Neural progenitor cell (in vitro differentiated cells): Measurements from ENCODE around the gene FRYL. TPM values are rescaled to one million over a fixed set of nuclear protein-coding genes. Genes with fewer than 3 reads are reported as not detected.

Source experiments
- DNase-seq: peaks from one replicate; pipeline ENCODE4 v3.0.0-alpha.2; 2016; ENCODE audit warnings: low spot score
- H2AFZ ChIP-seq: fragments of 200-600 bp; sonication (generic); replicated peaks from 2 replicates; pipeline ENCODE4 v1.6.1; 2016; ENCODE audit warnings: antibody characterized with exemption
- H3F3A ChIP-seq: fragments of 200-600 bp; sonication (generic); 2 replicates; pipeline ENCODE4 v1.6.1; 2016; ENCODE audit warnings: antibody characterized with exemption, low read depth
- H3K27ac ChIP-seq: fragments of 200-600 bp; sonication (generic); 2 replicates; pipeline ENCODE4 v1.5.1; 2016; ENCODE audit warnings: mild to moderate bottlenecking
- H3K27me3 ChIP-seq: fragments of 200-600 bp; sonication (generic); 2 replicates; pipeline ENCODE4 v1.6.1; 2016; ENCODE audit warnings: mild to moderate bottlenecking, moderate library complexity
- H3K36me3 ChIP-seq: fragments of 200-600 bp; sonication (generic); 2 replicates; pipeline ENCODE4 v1.5.1; 2016
- H3K4me1 ChIP-seq: fragments of 200-600 bp; sonication (generic); 2 replicates; pipeline ENCODE4 v1.6.1; 2016; ENCODE audit warnings: mixed run types
- H3K4me2 ChIP-seq: fragments of 200-600 bp; sonication (generic); 2 replicates; pipeline ENCODE4 v1.6.1; 2016
- H3K4me3 ChIP-seq: fragments of 200-600 bp; sonication (generic); 2 replicates; pipeline ENCODE4 v1.5.1; 2016
- H3K79me2 ChIP-seq: fragments of 200-600 bp; sonication (generic); 2 replicates; pipeline ENCODE4 v1.6.1; 2016; ENCODE audit warnings: low read depth
- H3K9ac ChIP-seq: fragments of 200-600 bp; sonication (generic); 2 replicates; pipeline ENCODE4 v1.6.1; 2016
- H3K9me3 ChIP-seq: fragments of 200-600 bp; sonication (generic); 2 replicates; pipeline ENCODE4 v1.5.1; 2016; ENCODE audit warnings: low read depth
- H4K20me1 ChIP-seq: fragments of 200-600 bp; sonication (generic); 2 replicates; pipeline ENCODE4 v1.6.1; 2016; ENCODE audit warnings: low read depth
- H3K27ac Mint-ChIP-seq: 3 replicates; pipeline ENCODE4 v1.8.0; 2021; ENCODE audit warnings: mixed read lengths
- H3K27me3 Mint-ChIP-seq: 2 replicates; pipeline ENCODE4 v1.8.0; 2022; ENCODE audit warnings: low read depth, mild to moderate bottlenecking, inconsistent platforms, moderate library complexity, mixed read lengths; ENCODE audit not compliant: insufficient read depth
- H3K36me3 Mint-ChIP-seq: 3 replicates; pipeline ENCODE4 v1.8.0; 2021; ENCODE audit warnings: mixed read lengths
- H3K4me1 Mint-ChIP-seq: 3 replicates; pipeline ENCODE4 v1.8.0; 2021; ENCODE audit warnings: mixed read lengths
- H3K4me3 Mint-ChIP-seq: 3 replicates; pipeline ENCODE4 v1.8.0; 2021; ENCODE audit warnings: mild to moderate bottlenecking, moderate library complexity, mixed read lengths
- H3K9me3 Mint-ChIP-seq: 3 replicates; pipeline ENCODE4 v1.8.0; 2020; ENCODE audit warnings: mixed read lengths
- CTCF ChIP-seq: fragments of 200-600 bp; sonication (generic); IDR thresholded peaks from 2 replicates; pipeline ENCODE4 v1.5.1; 2017; ENCODE audit warnings: antibody characterized with exemption, mild to moderate bottlenecking
- EZH2 ChIP-seq: fragments of 200-600 bp; sonication (generic); IDR thresholded peaks from 2 replicates; pipeline ENCODE4 v1.6.1; 2017; ENCODE audit warnings: antibody characterized with exemption, mild to moderate bottlenecking, moderate library complexity
- EZH2phosphoT487 ChIP-seq: fragments of 200-600 bp; sonication (generic); IDR thresholded peaks from 2 replicates; pipeline ENCODE4 v1.6.1; 2017; ENCODE audit warnings: antibody characterized with exemption
- total RNA-seq: library from RNA; depleted of rRNA; stranded (reverse); fragments of >200 nt; gene quantifications from 2 replicates; pipeline ENCODE4 v1.2.3, GENCODE V29; 2015; ENCODE audit warnings: low replicate concordance

FRYL gene
- total RNA-seq, 1 donor from 2014 or later, result 70.5 TPM

DNA sequence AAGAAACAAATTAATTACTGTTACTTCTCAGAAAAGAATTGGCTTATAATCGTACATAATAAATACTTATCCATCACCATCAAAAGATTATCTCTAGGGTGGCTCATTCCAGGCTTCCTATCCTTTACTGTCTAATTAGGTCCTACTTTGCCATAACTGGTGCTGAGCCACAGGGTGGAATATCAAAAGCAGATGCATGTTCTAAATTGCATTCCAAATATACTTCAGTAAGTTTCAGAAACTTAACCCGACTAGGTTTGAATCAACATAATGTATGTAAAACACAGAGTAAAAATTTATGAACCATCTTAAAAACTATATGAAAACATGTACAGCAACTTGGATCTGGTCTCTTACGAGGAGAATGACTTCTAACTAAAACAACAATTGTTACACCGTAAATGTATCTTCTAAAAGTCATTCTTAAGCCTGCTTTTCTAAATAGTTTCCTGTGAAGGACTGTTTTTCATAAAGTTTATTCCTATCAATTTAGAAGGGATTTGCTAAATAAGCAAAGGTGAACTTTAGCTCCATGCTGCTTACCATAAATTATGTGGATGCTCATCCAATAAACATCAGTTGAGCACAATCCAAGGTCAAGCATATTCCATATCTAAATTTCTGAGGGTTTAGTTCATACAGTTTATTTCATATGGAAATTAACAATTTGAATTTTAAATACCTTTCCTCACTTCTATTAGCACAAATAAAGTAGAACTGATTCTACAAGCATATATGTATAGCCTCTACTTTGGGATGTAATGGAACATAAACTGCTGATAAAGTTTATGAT lies 276.6 kb downstream of the FRYL start:
- H3K27ac ChIP-seq, result no peak overlapping the region
- no peak overlapping the region for H3K27ac Mint-ChIP-seq

GRCh38 chr4:48499551-48500066 lies 280.5 kb downstream of the FRYL start:
- Histone ChIP-seq H3K4me1 (peaks cover 7% of the 10 kb centered on the region), H4K20me1 (no peaks in the 10 kb centered on the region), H3K4me2 (no peak overlapping the region), H3F3A (no peaks in the 10 kb centered on the region), H3K9ac (no peak overlapping the region), H3K27me3 (no peaks in the 10 kb centered on the region), H3K36me3 (peaks cover 21% of the 10 kb centered on the region), H3K27ac (no peak overlapping the region), H3K4me3 (no peak overlapping the region), H2AFZ (no peak overlapping the region), H3K79me2 (no peaks in the 10 kb centered on the region), H3K9me3 (no peaks in the 10 kb centered on the region)
- no peaks in the 10 kb centered on the region for H3K4me1 Mint-ChIP-seq
- H3K9me3 Mint-ChIP-seq, result no peaks in the 10 kb centered on the region
- H3K4me3 Mint-ChIP-seq, result no peak overlapping the region
- no peak overlapping the region for H3K27ac Mint-ChIP-seq
- no peak for TF ChIP-seq EZH2phosphoT487
- no peak for TF ChIP-seq CTCF
- TF ChIP-seq EZH2, result no peak
- H3K27me3 Mint-ChIP-seq, result peaks cover 4% of the 10 kb centered on the region
- peaks cover 4% of the 10 kb centered on the region for H3K36me3 Mint-ChIP-seq
- no peak for DNase-seq

More for the DNA sequence above, 276.6 kb downstream of the FRYL start:
- H3K4me3 ChIP-seq, result no peak overlapping the region
- no peaks in the 10 kb centered on the region for H3K9me3 ChIP-seq
- no peak overlapping the region for H3K9ac ChIP-seq
- Mint-ChIP-seq H3K9me3 (no peaks in the 10 kb centered on the region), H3K4me3 (no peak overlapping the region), H3K4me1 (no peaks in the 10 kb centered on the region), H3K36me3 (peaks cover 13% of the 10 kb centered on the region), H3K27me3 (no peaks in the 10 kb centered on the region)
- H2AFZ ChIP-seq, result no peak overlapping the region
- H4K20me1 ChIP-seq, result no peaks in the 10 kb centered on the region
- DNase-seq, result no peak
- H3K4me2 ChIP-seq, result no peak overlapping the region
- H3K27me3 ChIP-seq, result no peaks in the 10 kb centered on the region
- peaks cover 7% of the 10 kb centered on the region for H3K4me1 ChIP-seq
- no peaks in the 10 kb centered on the region for H3K79me2 ChIP-seq
- no peak for TF ChIP-seq CTCF
- no peak for TF ChIP-seq EZH2phosphoT487
- TF ChIP-seq EZH2, result no peak
- peaks cover 21% of the 10 kb centered on the region for H3K36me3 ChIP-seq
- no peaks in the 10 kb centered on the region for H3F3A ChIP-seq

- H3K36me3 Mint-ChIP-seq, result peaks cover 4% of the 10 kb centered on the region
- Histone ChIP-seq H2AFZ (no peak overlapping the region), H4K20me1 (no peaks in the 10 kb centered on the region), H3F3A (no peaks in the 10 kb centered on the region), H3K4me3 (no peak overlapping the region), H3K27me3 (no peaks in the 10 kb centered on the region), H3K9me3 (no peaks in the 10 kb centered on the region), H3K36me3 (peaks cover 21% of the 10 kb centered on the region), H3K27ac (no peak overlapping the region), H3K4me2 (no peak overlapping the region), H3K9ac (no peak overlapping the region), H3K4me1 (peaks cover 7% of the 10 kb centered on the region), H3K79me2 (no peaks in the 10 kb centered on the region)
- H3K9me3 Mint-ChIP-seq, result no peaks in the 10 kb centered on the region
- no peak overlapping the region for H3K27ac Mint-ChIP-seq
- no peak for TF ChIP-seq EZH2phosphoT487
- no peak for TF ChIP-seq EZH2
- no peak for TF ChIP-seq CTCF
- H3K4me3 Mint-ChIP-seq, result no peak overlapping the region
- peaks cover 4% of the 10 kb centered on the region for H3K27me3 Mint-ChIP-seq
- DNase-seq, result no peak
- H3K4me1 Mint-ChIP-seq, result no peaks in the 10 kb centered on the region
These were observed 281.2 kb downstream of the FRYL start for GRCh38 chr4:48498895-48499294.
